DND-41 (cell line): ENCODE data around the gene SFSWAP.

ENCODE experiments used
- ATAC-seq: fragments of 200-7000 bp; cut with Tn5 transposase; 3 replicates; pipeline ENCODE4 v1.9.1; 2021; ENCODE audit warnings: low read depth; ENCODE audit not compliant: insufficient read depth
- DNase-seq: peaks from one replicate; pipeline ENCODE4 v3.0.0-alpha.2; 2020
- H2AFZ ChIP-seq: 2 replicates; pipeline ENCODE4 v1.6.0; 2012; ENCODE audit warnings: low read depth, low read length
- H3K27ac ChIP-seq: 2 replicates; pipeline ENCODE4 v1.5.1; 2012; ENCODE audit warnings: low read length, inconsistent platforms
- H3K27me3 ChIP-seq: fragments of 200-600 bp; sonication (generic); 2 replicates; pipeline ENCODE4 v1.6.0; 2012; ENCODE audit warnings: low read length, mild to moderate bottlenecking, inconsistent platforms; ENCODE audit not compliant: insufficient read depth, poor library complexity
- H3K36me3 ChIP-seq: 2 replicates; pipeline ENCODE4 v1.5.1; 2012; ENCODE audit warnings: low read length, inconsistent platforms; ENCODE audit not compliant: insufficient read depth
- H3K4me1 ChIP-seq: 2 replicates; pipeline ENCODE4 v1.5.1; 2012; ENCODE audit warnings: mild to moderate bottlenecking, low read length; ENCODE audit not compliant: insufficient read depth
- H3K4me2 ChIP-seq: 2 replicates; pipeline ENCODE4 v1.6.0; 2012; ENCODE audit warnings: mild to moderate bottlenecking, moderate library complexity, low read length, inconsistent platforms; ENCODE audit not compliant: insufficient read depth
- H3K4me3 ChIP-seq, 2 experiments: fragments of 200-600 bp in 1 of 2; shearing (Covaris generic) in 1 of 2; 2 replicates each; pipeline ENCODE4 v1.5.1; 2012 to 2016; ENCODE audit warnings: inconsistent platforms in 2 of 2, low read length in 2 of 2, mild to moderate bottlenecking in 2 of 2, low read depth in 1 of 2, moderate library complexity in 1 of 2
- H3K79me2 ChIP-seq: 2 replicates; pipeline ENCODE4 v1.6.0; 2012; ENCODE audit warnings: low read length, inconsistent platforms; ENCODE audit not compliant: insufficient read depth
- H3K9ac ChIP-seq: 2 replicates; pipeline ENCODE4 v1.6.0; 2012; ENCODE audit warnings: low read depth, mild to moderate bottlenecking, inconsistent platforms, low read length, moderate library complexity
- H3K9me3 ChIP-seq: 2 replicates; pipeline ENCODE4 v1.5.1; 2012; ENCODE audit warnings: low read length, moderate library complexity, mild to moderate bottlenecking, inconsistent platforms; ENCODE audit not compliant: insufficient read depth, severe bottlenecking
- H4K20me1 ChIP-seq: 2 replicates; pipeline ENCODE4 v1.6.0; 2012; ENCODE audit warnings: low read length; ENCODE audit not compliant: insufficient read depth
- CTCF ChIP-seq: IDR thresholded peaks from 2 replicates; pipeline ENCODE4 v1.5.1; 2012; ENCODE audit warnings: borderline replicate concordance, low read length, moderate library complexity, mild to moderate bottlenecking; ENCODE audit not compliant: poor library complexity, severe bottlenecking; ENCODE audit errors: extremely low read depth
- EZH2 ChIP-seq: IDR thresholded peaks from 3 replicates; pipeline ENCODE4 v1.6.1; 2012; ENCODE audit warnings: borderline replicate concordance, low read depth, mild to moderate bottlenecking, moderate library complexity, low read length, inconsistent platforms; ENCODE audit not compliant: severe bottlenecking

The SFSWAP gene

DNA sequence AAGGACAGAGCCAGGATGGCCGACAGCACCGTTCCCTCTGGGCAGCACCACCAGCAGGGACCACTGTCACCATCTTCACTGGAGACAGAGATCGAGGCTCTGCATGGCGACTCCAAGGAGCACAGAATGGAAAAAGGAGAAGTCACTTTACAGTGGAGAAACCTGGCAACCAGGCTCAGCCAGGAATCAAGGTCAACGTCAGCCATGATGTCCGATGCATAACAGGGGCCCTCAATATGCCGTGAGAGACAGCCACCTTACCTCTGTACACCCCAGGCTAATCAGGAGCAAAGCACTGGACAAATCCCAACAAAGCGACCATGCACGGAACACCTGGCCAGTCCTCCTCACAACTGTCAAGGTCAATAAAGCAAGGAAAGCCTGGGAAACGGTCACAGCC lies 20.6 kb upstream of the SFSWAP start:
- Histone ChIP-seq H3K4me1 (no peaks in the 10 kb centered on the region), H3K27me3 (peaks cover 2% of the 10 kb centered on the region), H3K27ac (no peak overlapping the region), H3K79me2 (no peaks in the 10 kb centered on the region), H3K9me3 (no peaks in the 10 kb centered on the region), H3K4me3 (no peak overlapping the region), H3K4me2 (no peak overlapping the region), H4K20me1 (no peaks in the 10 kb centered on the region), H2AFZ (no peak overlapping the region), H3K9ac (no peak overlapping the region), H3K36me3 (no peaks in the 10 kb centered on the region)
- ATAC-seq (no peak), DNase-seq (no peak)
- TF ChIP-seq EZH2 = no peak
- no peak for TF ChIP-seq CTCF

- H3K36me3 ChIP-seq = no peaks in the 10 kb centered on the region
Observed at GRCh38 chr12:131692431-131692830, 18.5 kb upstream of the SFSWAP start.

GRCh38 chr12:131693149-131693548 lies 17.7 kb upstream of the SFSWAP start:
- no peaks in the 10 kb centered on the region for H3K36me3 ChIP-seq
- peaks cover 2% of the 10 kb centered on the region for H3K27me3 ChIP-seq
- ATAC-seq = no peak
- no peaks in the 10 kb centered on the region for H3K9me3 ChIP-seq
- H3K4me1 ChIP-seq = no peaks in the 10 kb centered on the region
- no peak overlapping the region for H3K9ac ChIP-seq
- H4K20me1 ChIP-seq = no peaks in the 10 kb centered on the region
- TF ChIP-seq EZH2 = no peak
- no peak for TF ChIP-seq CTCF
- no peak overlapping the region for H3K4me2 ChIP-seq
- H3K27ac ChIP-seq = no peak overlapping the region
- H3K4me3 ChIP-seq = no peak overlapping the region
- H3K79me2 ChIP-seq = no peaks in the 10 kb centered on the region
- H2AFZ ChIP-seq = no peak overlapping the region
- DNase-seq = no peak

More at GRCh38 chr12:131692431-131692830, 18.5 kb upstream of the SFSWAP start:
- TF ChIP-seq CTCF (no peak), EZH2 (no peak)
- H3K4me1 ChIP-seq = no peaks in the 10 kb centered on the region
- no peaks in the 10 kb centered on the region for H3K79me2 ChIP-seq
- no peak overlapping the region for H3K9ac ChIP-seq
- ATAC-seq (no peak), DNase-seq (no peak)
- H3K9me3 ChIP-seq = no peaks in the 10 kb centered on the region
- no peak overlapping the region for H3K4me3 ChIP-seq
- no peak overlapping the region for H3K27ac ChIP-seq
- no peaks in the 10 kb centered on the region for H4K20me1 ChIP-seq
- no peak overlapping the region for H2AFZ ChIP-seq
- peaks cover 2% of the 10 kb centered on the region for H3K27me3 ChIP-seq
- no peak overlapping the region for H3K4me2 ChIP-seq
